ENCODE data around the gene ADGRG3. TPM values are rescaled to one million over a fixed set of nuclear protein-coding genes. Genes with fewer than 3 reads are reported as not detected.

The ADGRG3 gene
- total and polyA plus RNA-seq, 9 of the 15 experiments (the other 6 are each of a cell fraction or from before 2014, with no cell fraction given) = 0.09 to 0.52 (median 0.14) TPM; not detected in 3

GRCh38 chr16:57708168-57708567 is 40.1 kb downstream of the ADGRG3 start:
- no peak overlapping the region for H2AFZ ChIP-seq (ENCODE audit: low read depth, low read length)
- H3K4me1 ChIP-seq (replicated peaks in 1 of 2; ENCODE audit: control insufficient read depth in 2 of 2, insufficient read depth in 2 of 2, low read length in 2 of 2) = peaks cover 6 to 16% of the 10 kb centered on the region in 2 experiments; a peak in 4 of 5 replicates
- no peak overlapping the region for H3K9ac ChIP-seq (ENCODE audit: insufficient read depth in 1 of 2, low read depth in 2 of 2, low read length in 2 of 2)
- H3K36me3 ChIP-seq (ENCODE audit: control insufficient read depth, insufficient read depth, low read length) = no peaks in the 10 kb centered on the region
- 27% methylated on average over 3 of the region's 3 CpGs for WGBS (ENCODE audit: insufficient coverage, low coverage, missing lambda C conversion rate)
- H3K9me3 ChIP-seq (replicated peaks; ENCODE audit: control insufficient read depth, insufficient read depth, low read depth, low read length) = no peaks in the 10 kb centered on the region
- no peak for TF ChIP-seq ZNF134 (CRISPR knock-in tag; conservative IDR thresholded peaks at IDR 0.05)
- POLR2A ChIA-PET = no interaction called here
- in situ Hi-C loops (cut with MboI) (no loop called here), intact Hi-C loops (cut with micrococcal nuclease) (no loop called here)
- H3K4me2 ChIP-seq (ENCODE audit: insufficient read depth, low read length) = no peak overlapping the region
- CTCF ChIA-PET (ENCODE audit: low intra/inter-chr PET ratio) = no interaction called here
- H3K27me3 ChIP-seq (ENCODE audit: control insufficient read depth in 2 of 2, insufficient read depth in 2 of 2, low read length in 2 of 2) = peaks cover 3 to 15% of the 10 kb centered on the region in 2 experiments; a peak in 3 of 5 replicates
- no peak for DNase-seq (ENCODE audit: extremely low read depth in 1 of 4, low spot score in 3 of 4)
- no TSS peak for BruUV-seq (replicated peaks)
- no peak overlapping the region for H3K4me3 ChIP-seq
- no peak overlapping the region for H3K27ac ChIP-seq (ENCODE audit: extremely low read depth, low read depth, low read length)
- ATAC-seq = no peak
- H4K20me1 ChIP-seq (replicated peaks; ENCODE audit: control insufficient read depth, insufficient read depth, low read length) = no peaks in the 10 kb centered on the region
- FAIRE-seq = no peak
- H3K9me1 ChIP-seq (ENCODE audit: control insufficient read depth, insufficient read depth, low read length) = no peaks in the 10 kb centered on the region
- H3K79me2 ChIP-seq (ENCODE audit: control insufficient read depth, insufficient read depth, low read length) = no peaks in the 10 kb centered on the region

GRCh38 chr16:57709663-57710062 is 41.6 kb downstream of the ADGRG3 start:
- WGBS (ENCODE audit: insufficient coverage, low coverage, missing lambda C conversion rate) = 8% methylated on average over 3 of the region's 3 CpGs
- peaks cover 5 to 21% of the 10 kb centered on the region in 2 experiments; a peak in 4 of 5 replicates for H3K27me3 ChIP-seq (ENCODE audit: control insufficient read depth in 2 of 2, insufficient read depth in 2 of 2, low read length in 2 of 2)
- H3K9ac ChIP-seq (ENCODE audit: insufficient read depth in 1 of 2, low read depth in 2 of 2, low read length in 2 of 2) = no peak overlapping the region
- H3K9me1 ChIP-seq (ENCODE audit: control insufficient read depth, insufficient read depth, low read length) = no peaks in the 10 kb centered on the region
- no peak overlapping the region for H3K4me3 ChIP-seq
- in situ Hi-C loops (cut with MboI) = no loop called here
- no TSS peak for BruUV-seq (replicated peaks)
- no peak overlapping the region for H3K4me2 ChIP-seq (ENCODE audit: insufficient read depth, low read length)
- ATAC-seq (no peak), DNase-seq (ENCODE audit: extremely low read depth in 1 of 4, low spot score in 3 of 4) (no peak), FAIRE-seq (no peak)
- CTCF ChIA-PET (ENCODE audit: low intra/inter-chr PET ratio) = no interaction called here
- no peak overlapping the region for H3K27ac ChIP-seq (ENCODE audit: extremely low read depth, low read depth, low read length)
- intact Hi-C loops (cut with micrococcal nuclease) = no loop called here
- no peaks in the 10 kb centered on the region for H3K36me3 ChIP-seq (ENCODE audit: control insufficient read depth, insufficient read depth, low read length)
- no peaks in the 10 kb centered on the region for H4K20me1 ChIP-seq (replicated peaks; ENCODE audit: control insufficient read depth, insufficient read depth, low read length)
- no peak overlapping the region for H2AFZ ChIP-seq (ENCODE audit: low read depth, low read length)
- no peaks in the 10 kb centered on the region for H3K9me3 ChIP-seq (replicated peaks; ENCODE audit: control insufficient read depth, insufficient read depth, low read depth, low read length)
- peaks cover 6 to 16% of the 10 kb centered on the region in 2 experiments; a peak in 4 of 5 replicates for H3K4me1 ChIP-seq (replicated peaks in 1 of 2; ENCODE audit: control insufficient read depth in 2 of 2, insufficient read depth in 2 of 2, low read length in 2 of 2)
- H3K79me2 ChIP-seq (ENCODE audit: control insufficient read depth, insufficient read depth, low read length) = no peaks in the 10 kb centered on the region
- peak; percentile 39 for TF ChIP-seq ATF3 (IDR thresholded peaks at IDR 0.05)
- no peak for TF ChIP-seq ATF3 (CRISPR knock-in tag; conservative IDR thresholded peaks at IDR 0.05)
- TF ChIP-seq CEBPB (tag; IDR thresholded peaks at IDR 0.05) = peak; percentile 56
- TF ChIP-seq CEBPG (CRISPR knock-in tag; IDR thresholded peaks at IDR 0.05) = no peak
- TF ChIP-seq CEBPG (tag; conservative IDR thresholded peaks at IDR 0.05 in 1 of 2, IDR thresholded peaks at IDR 0.05 in 1 of 2) = peak; percentile 32 to 58; a peak in 3 of 4 replicates
- no peak for TF ChIP-seq ZNF609 (CRISPR knock-in tag; IDR thresholded peaks at IDR 0.05; ENCODE audit: borderline replicate concordance)
- POLR2A ChIA-PET = no interaction called here
